GM18519 (cell line): ENCODE results near the gene SAMHD1.
A peak's percentile ranks its signal among the peaks of the same experiment; 100 is the strongest.
"Not testable (repeated sequence)": the region's sequence is repeated elsewhere in the genome, so short reads cannot be mapped to it uniquely, and the experiment has no call there.

Experiments
- ATAC-seq: cut with Tn5 transposase; IDR thresholded peaks from one replicate; pipeline ENCODE4 v1.9.1; 2021; ENCODE audit warnings: mild to moderate bottlenecking, moderate library complexity; ENCODE audit not compliant: unreplicated experiment, low FRiP score

The SAMHD1 gene

GRCh38 chr20:36951198-36951978, at the start of gene SAMHD1:
Gene SAMHD1 (minus strand): TSS chr20:36951708. CDS start chr20:36951643, 65 bp downstream.
- ATAC-seq: peak; percentile 90

GRCh38 chr20:37000171-37000570, 48.7 kb upstream of the SAMHD1 start:
- ATAC-seq: not testable (repeated sequence)

- no peak for ATAC-seq
Observed at GRCh38 chr20:36998652-36999051, 47.1 kb upstream of the SAMHD1 start.

GRCh38 chr20:36997121-36997520, 45.6 kb upstream of the SAMHD1 start:
- no peak for ATAC-seq

GRCh38 chr20:36994221-36994620, 42.7 kb upstream of the SAMHD1 start:
- ATAC-seq: not testable (repeated sequence)

- ATAC-seq: no peak
Observed at GRCh38 chr20:36992802-36993334, 41.4 kb upstream of the SAMHD1 start.

- no peak for ATAC-seq
Observed at GRCh38 chr20:36991703-36992102, 40.2 kb upstream of the SAMHD1 start.

GRCh38 chr20:36989797-36990196, 38.3 kb upstream of the SAMHD1 start:
- ATAC-seq: no peak

- no peak for ATAC-seq
Observed at GRCh38 chr20:36988494-36988966, 37.0 kb upstream of the SAMHD1 start.

GRCh38 chr20:36984257-36984638, 32.7 kb upstream of the SAMHD1 start:
- no peak for ATAC-seq

GRCh38 chr20:36975099-36975818, 23.8 kb upstream of the SAMHD1 start:
- ATAC-seq: no peak

- ATAC-seq: no peak
Observed at GRCh38 chr20:36974660-36975059, 23.2 kb upstream of the SAMHD1 start.

GRCh38 chr20:36971103-36971502, 19.6 kb upstream of the SAMHD1 start:
- no peak for ATAC-seq

GRCh38 chr20:36969478-36970186, 18.1 kb upstream of the SAMHD1 start:
- no peak for ATAC-seq

- no peak for ATAC-seq
Observed at GRCh38 chr20:36969051-36969450, 17.5 kb upstream of the SAMHD1 start.

GRCh38 chr20:36967636-36968035, 16.1 kb upstream of the SAMHD1 start:
- ATAC-seq: no peak

- ATAC-seq: not testable (repeated sequence)
Observed at GRCh38 chr20:36966965-36967364, 15.5 kb upstream of the SAMHD1 start.

GRCh38 chr20:36962354-36962941, 10.9 kb upstream of the SAMHD1 start:
- ATAC-seq: not testable (repeated sequence)

GRCh38 chr20:36959242-36959641, 7.7 kb upstream of the SAMHD1 start:
- no peak for ATAC-seq

GRCh38 chr20:36957875-36958667, 6.6 kb upstream of the SAMHD1 start:
- ATAC-seq: no peak
